ENCODE data around the gene ARL6IP4.

Gene ARL6IP4

DNA sequence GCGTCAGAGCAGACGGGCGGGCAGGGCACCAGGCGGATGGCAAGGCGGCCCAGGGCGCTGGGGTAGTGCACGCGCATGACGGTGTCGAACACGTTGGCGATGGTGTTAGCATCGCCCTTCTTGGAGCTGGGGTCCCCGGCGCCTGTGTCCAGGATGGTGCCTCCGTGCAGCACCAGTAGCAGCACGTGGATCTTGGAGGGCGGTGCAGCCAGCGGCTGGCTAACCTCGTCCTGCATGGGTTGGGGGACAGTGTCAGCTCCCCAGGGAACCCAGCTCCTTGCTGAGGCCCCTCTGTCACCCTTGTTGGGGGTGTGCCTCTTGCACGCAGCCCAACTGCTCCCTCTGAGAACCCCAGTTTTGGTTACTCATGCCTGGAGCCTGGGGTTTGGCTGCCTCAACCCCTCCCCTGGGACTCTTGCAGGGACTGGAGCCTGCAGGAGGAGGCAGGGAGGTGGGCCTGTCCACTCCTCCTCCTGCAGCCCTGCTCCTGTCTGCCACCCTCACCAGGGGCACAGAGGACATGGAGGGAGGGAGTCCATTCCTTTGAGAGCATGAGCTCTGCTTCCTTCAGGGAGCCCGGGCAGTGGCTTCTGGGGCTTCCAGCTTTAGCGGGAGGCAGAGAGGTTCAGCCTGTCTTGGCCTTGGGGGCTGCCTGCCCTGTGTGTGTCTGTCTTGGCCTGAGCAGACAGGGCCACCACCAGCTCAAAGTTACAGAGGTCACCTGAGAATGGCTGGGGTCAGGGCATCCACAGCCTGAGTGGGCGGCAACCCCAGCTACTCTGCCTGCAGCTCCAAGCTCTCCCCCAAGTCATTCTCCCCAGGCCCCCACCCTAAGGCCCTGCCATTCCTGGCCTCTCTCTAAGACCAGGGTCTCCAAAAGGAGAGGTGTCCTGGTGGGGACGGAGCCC is 17.1 kb downstream of the ARL6IP4 start:
- TF ChIP-seq, protein P1, sequence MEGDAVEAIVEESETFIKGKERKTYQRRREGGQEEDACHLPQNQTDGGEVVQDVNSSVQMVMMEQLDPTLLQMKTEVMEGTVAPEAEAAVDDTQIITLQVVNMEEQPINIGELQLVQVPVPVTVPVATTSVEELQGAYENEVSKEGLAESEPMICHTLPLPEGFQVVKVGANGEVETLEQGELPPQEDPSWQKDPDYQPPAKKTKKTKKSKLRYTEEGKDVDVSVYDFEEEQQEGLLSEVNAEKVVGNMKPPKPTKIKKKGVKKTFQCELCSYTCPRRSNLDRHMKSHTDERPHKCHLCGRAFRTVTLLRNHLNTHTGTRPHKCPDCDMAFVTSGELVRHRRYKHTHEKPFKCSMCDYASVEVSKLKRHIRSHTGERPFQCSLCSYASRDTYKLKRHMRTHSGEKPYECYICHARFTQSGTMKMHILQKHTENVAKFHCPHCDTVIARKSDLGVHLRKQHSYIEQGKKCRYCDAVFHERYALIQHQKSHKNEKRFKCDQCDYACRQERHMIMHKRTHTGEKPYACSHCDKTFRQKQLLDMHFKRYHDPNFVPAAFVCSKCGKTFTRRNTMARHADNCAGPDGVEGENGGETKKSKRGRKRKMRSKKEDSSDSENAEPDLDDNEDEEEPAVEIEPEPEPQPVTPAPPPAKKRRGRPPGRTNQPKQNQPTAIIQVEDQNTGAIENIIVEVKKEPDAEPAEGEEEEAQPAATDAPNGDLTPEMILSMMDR (IDR thresholded peaks at IDR 0.05; ENCODE audit: low read depth, low read length): no peak
- H3K4me3 ChIP-seq (ENCODE audit: low read depth, low read length): no peak overlapping the region
- H3K36me3 ChIP-seq: no peaks in the 10 kb centered on the region
- peak overlapping the region; percentile 40 for H3K27ac ChIP-seq
- no peak for DNase-seq
- no peaks in the 10 kb centered on the region for H3K27me3 ChIP-seq (ENCODE audit: insufficient read depth, low read depth, severe bottlenecking)
- H3K9me3 ChIP-seq (ENCODE audit: severe bottlenecking): no peaks in the 10 kb centered on the region

DNA sequence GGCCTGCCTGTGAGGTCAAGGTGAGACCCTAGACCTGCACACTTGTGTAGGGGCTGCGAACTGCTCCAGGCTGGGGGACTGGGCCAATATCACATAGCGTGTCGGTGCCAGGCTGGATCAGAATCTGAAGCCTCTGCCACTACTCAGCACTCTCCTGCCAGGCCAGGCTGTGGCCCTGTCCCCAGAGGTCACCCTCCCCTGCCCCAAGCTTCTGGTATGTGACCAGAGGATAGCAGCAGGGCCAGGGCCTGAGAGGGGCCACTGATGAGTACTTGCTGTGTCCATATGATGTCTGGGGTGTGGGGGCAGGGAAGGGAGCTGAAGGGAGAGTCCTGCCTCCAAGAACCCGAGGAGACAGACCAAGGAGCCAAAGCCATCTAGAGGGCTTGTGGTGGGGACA is 17.8 kb downstream of the ARL6IP4 start:
- no peak for DNase-seq
- peak overlapping the region; percentile 40 for H3K27ac ChIP-seq
- no peaks in the 10 kb centered on the region for H3K27me3 ChIP-seq (ENCODE audit: insufficient read depth, low read depth, severe bottlenecking)
- TF ChIP-seq, protein P1 (IDR thresholded peaks at IDR 0.05; ENCODE audit: low read depth, low read length): no peak
- no peaks in the 10 kb centered on the region for H3K36me3 ChIP-seq
- no peak overlapping the region for H3K4me3 ChIP-seq (ENCODE audit: low read depth, low read length)
- no peaks in the 10 kb centered on the region for H3K9me3 ChIP-seq (ENCODE audit: severe bottlenecking)

DNA sequence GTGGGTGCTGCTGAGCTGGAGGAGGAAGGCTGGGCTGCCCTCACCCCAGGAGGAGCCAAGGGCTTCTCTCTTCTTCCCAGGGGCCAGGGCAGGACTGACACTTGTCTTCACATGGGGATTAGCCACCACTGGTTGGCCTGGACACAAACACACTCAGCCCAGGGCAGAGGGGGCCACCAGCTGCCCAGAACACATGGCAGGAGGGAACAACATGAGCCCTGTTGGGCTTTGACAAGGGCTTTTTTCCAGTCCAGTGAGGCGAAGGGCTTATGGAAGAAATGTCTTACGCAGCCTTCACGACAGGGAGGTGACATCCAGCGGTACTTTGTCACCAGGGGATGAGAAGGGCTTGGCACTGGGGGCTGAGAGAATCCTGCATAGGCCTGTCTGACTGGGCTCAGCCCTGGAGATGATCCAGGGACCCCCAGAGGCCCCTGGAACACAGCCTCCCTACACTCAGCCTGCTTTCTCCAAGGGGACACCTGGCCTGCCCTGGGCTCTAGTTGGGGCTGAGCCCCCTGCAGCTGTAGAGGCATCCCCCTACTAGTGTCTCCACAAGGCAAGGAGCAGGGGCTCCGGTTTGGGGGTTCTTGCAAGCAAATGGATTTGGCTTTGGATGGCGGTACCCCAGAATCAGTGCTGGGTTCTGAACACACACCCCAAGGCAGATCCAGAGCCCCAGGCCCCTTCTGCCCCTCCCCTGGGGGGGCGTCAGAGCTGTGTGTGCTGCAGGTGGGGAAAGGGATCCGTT is 18.9 kb downstream of the ARL6IP4 start:
- Histone ChIP-seq H3K27me3 (ENCODE audit: insufficient read depth, low read depth, severe bottlenecking) (no peaks in the 10 kb centered on the region), H3K4me3 (ENCODE audit: low read depth, low read length) (no peak overlapping the region), H3K27ac (peak overlapping the region; percentile 40), H3K36me3 (no peaks in the 10 kb centered on the region), H3K9me3 (ENCODE audit: severe bottlenecking) (no peaks in the 10 kb centered on the region)
- TF ChIP-seq, protein P1 (IDR thresholded peaks at IDR 0.05; ENCODE audit: low read depth, low read length): no peak
- DNase-seq: peak; percentile 80

DNA sequence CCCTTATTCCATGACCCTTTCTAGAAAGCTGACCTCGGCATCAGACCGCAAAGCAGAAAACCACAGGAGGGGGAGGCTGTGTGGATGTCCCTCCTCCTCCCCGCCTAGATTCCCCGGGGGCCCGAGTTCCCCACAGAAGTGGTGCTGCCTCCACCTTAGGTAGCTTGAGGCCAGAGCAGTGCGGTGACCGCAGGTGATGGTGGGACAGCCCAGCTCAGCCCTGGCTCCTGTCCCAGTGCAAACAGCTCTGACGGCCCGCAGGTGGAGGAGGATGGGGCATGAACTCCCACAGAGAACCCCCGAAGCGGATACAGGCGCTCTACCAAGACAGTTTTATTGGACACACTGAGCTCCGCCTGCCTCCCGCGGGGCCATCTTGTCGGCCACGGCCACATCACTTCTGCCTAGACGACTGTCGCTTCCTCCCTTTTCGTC is 19.5 kb downstream of the ARL6IP4 start:
- DNase-seq: peak; percentile 4
- no peaks in the 10 kb centered on the region for H3K9me3 ChIP-seq (ENCODE audit: severe bottlenecking)
- peak overlapping the region; percentile 40 for H3K27ac ChIP-seq
- H3K36me3 ChIP-seq: no peaks in the 10 kb centered on the region
- no peak overlapping the region for H3K4me3 ChIP-seq (ENCODE audit: low read depth, low read length)
- H3K27me3 ChIP-seq (ENCODE audit: insufficient read depth, low read depth, severe bottlenecking): no peaks in the 10 kb centered on the region
- TF ChIP-seq, protein P1 (IDR thresholded peaks at IDR 0.05; ENCODE audit: low read depth, low read length): no peak

DNA sequence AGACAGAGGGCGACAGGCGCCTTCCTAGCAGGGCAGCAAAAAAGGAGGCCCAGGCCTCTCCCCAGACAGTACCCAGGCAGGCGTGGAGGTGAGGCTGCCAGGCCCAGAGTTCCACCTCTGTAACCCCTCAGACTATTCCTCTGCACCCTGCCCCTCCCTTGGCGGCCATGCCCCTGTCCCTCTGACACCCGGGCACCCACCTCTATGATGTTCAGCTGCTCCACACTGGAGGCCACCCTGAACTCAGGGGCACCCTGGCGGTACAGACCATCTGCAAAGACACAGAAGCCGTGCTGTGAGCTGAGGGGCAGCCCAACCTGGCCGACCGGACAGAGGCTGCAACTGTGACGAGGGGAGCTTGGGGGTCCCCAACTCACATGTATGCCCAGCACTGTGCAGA is 20.1 kb downstream of the ARL6IP4 start:
- Histone ChIP-seq H3K9me3 (ENCODE audit: severe bottlenecking) (no peaks in the 10 kb centered on the region), H3K36me3 (no peaks in the 10 kb centered on the region), H3K27me3 (ENCODE audit: insufficient read depth, low read depth, severe bottlenecking) (no peaks in the 10 kb centered on the region), H3K4me3 (ENCODE audit: low read depth, low read length) (no peak overlapping the region), H3K27ac (no peak overlapping the region)
- TF ChIP-seq, protein P1 (IDR thresholded peaks at IDR 0.05; ENCODE audit: low read depth, low read length): no peak
- no peak for DNase-seq
